Esophagus muscularis mucosa (tissue), 4 donors: ENCODE results near the gene STRN3.
"Not testable (repeated sequence)": the region's sequence is repeated elsewhere in the genome, so short reads cannot be mapped to it uniquely, and the experiment has no call there.

Experiments
- CTCF ChIP-seq, 3 experiments: fragments of 200-600 bp in 2 of 3; fragments of 450-650 bp in 1 of 3; sonication (generic) in 2 of 3; IDR thresholded peaks; one replicate each; pipeline ENCODE4 v1.5.1; 2017 to 2019; ENCODE audit warnings: antibody characterized with exemption in 3 of 3, mild to moderate bottlenecking in 2 of 3, moderate library complexity in 1 of 3
- EP300 ChIP-seq: sonication (generic); formaldehyde crosslinking; IDR thresholded peaks from one replicate; pipeline ENCODE4 v1.6.1; 2017; ENCODE audit warnings: antibody characterized with exemption
- POLR2A ChIP-seq: fragments of 450-650 bp; IDR thresholded peaks from one replicate; pipeline ENCODE4 v1.6.1; 2017; ENCODE audit warnings: antibody characterized with exemption, moderate library complexity, mild to moderate bottlenecking, low read depth
- POLR2AphosphoS5 ChIP-seq, 2 donors: sonication (generic); formaldehyde crosslinking; IDR thresholded peaks; one replicate each; pipeline ENCODE4 v1.6.1; 2017; ENCODE audit warnings: antibody characterized with exemption in 2 of 2

GRCh38 chr14:31062908-31063307, 36.7 kb upstream of the STRN3 start:
- not testable (repeated sequence) for TF ChIP-seq CTCF (IDR thresholded peaks at IDR 0.05); POLR2AphosphoS5 (IDR thresholded peaks at IDR 0.05); POLR2A; EP300
